Cardiac septum (tissue), 1 donor: ENCODE measurements around the gene DPEP2NB. TPM values are rescaled to one million over a fixed set of nuclear protein-coding genes. Genes with fewer than 3 reads are reported as not detected.
A peak's percentile ranks its signal among the peaks of the same experiment; 100 is the strongest.
"Not testable (repeated sequence)": the region's sequence is repeated elsewhere in the genome, so short reads cannot be mapped to it uniquely, and the experiment has no call there.

Source experiments
- DNase-seq: peaks from one replicate; pipeline ENCODE4 v3.0.0-alpha.2; 2020; ENCODE audit warnings: low spot score
- intact Hi-C: fragments of 100-400 bp; cut with DNase I; formaldehyde crosslinking; loops from one replicate; pipeline ENCODE4 v1.14.0; 2022
- long read RNA-seq: library from polyadenylated mRNA; unstranded; transcript quantifications from one replicate; pipeline ENCODE4 v2.0.0, GENCODE V29; 2021
- total RNA-seq: library from RNA; stranded (reverse); fragmentation: NEBNext Ultra II Directional; extraction: Animal tissue kit (Norgen Biotek cat#: 25700); gene quantifications from one replicate; pipeline ENCODE4 v1.2.1, GENCODE V29; 2021
- donor health status: DM: no; HTN: no; CAD: no.

The DPEP2NB gene
- total RNA-seq, result not detected
- long read RNA-seq, result 0 reads

GRCh38 chr16:68015681-68016080, at the start of gene DPEP2NB:
Gene DPEP2NB (minus strand): TSS chr16:68015911. CDS start chr16:68015770, 141 bp downstream.
- DNase-seq, result no peak
- intact Hi-C loops, result no loop called here

- intact Hi-C loops, result no loop called here
- peak; percentile 90 for DNase-seq
Observed at GRCh38 chr16:68064791-68065365, 49.2 kb upstream of the DPEP2NB start.

GRCh38 chr16:68062910-68063393, 47.2 kb upstream of the DPEP2NB start:
- intact Hi-C loops, result no loop called here
- no peak for DNase-seq

GRCh38 chr16:68061396-68061795, 45.7 kb upstream of the DPEP2NB start:
- DNase-seq, result no peak
- intact Hi-C loops, result no loop called here

GRCh38 chr16:68059804-68060203, 44.1 kb upstream of the DPEP2NB start:
- intact Hi-C loops, result no loop called here
- no peak for DNase-seq

GRCh38 chr16:68055395-68055794, 39.7 kb upstream of the DPEP2NB start:
- intact Hi-C loops, result no loop called here
- DNase-seq, result no peak

GRCh38 chr16:68049449-68049848, 33.7 kb upstream of the DPEP2NB start:
- no peak for DNase-seq
- intact Hi-C loops, result no loop called here

- intact Hi-C loops, result no loop called here
Observed at GRCh38 chr16:68047987-68048386, 32.3 kb upstream of the DPEP2NB start.

GRCh38 chr16:68046106-68046505, 30.4 kb upstream of the DPEP2NB start:
- no peak for DNase-seq
- intact Hi-C loops, result no loop called here

More at GRCh38 chr16:68047987-68048386, 32.3 kb upstream of the DPEP2NB start:
- DNase-seq, result no peak

- no peak for DNase-seq
- intact Hi-C loops, result loop anchor here (2.0 to 5.0 kb wide), 3 partner anchors 49 to 369 kb away; no protein-coding TSS in a partner anchor
Observed at GRCh38 chr16:68041783-68042182, 26.1 kb upstream of the DPEP2NB start.

GRCh38 chr16:68040506-68041288, 25.0 kb upstream of the DPEP2NB start:
- intact Hi-C loops, result loop anchor here (2.0 to 5.0 kb wide), 3 partner anchors 48 to 368 kb away; no protein-coding TSS in a partner anchor

GRCh38 chr16:68037841-68038597, 22.3 kb upstream of the DPEP2NB start:
- DNase-seq, result no peak
- intact Hi-C loops, result loop anchor here (5.0 kb wide), 1 partner anchor 106 kb away; the partner anchor contains the start of gene CTRL

More at GRCh38 chr16:68040506-68041288, 25.0 kb upstream of the DPEP2NB start:
- DNase-seq, result peak; percentile 93

GRCh38 chr16:68035227-68035626, 19.5 kb upstream of the DPEP2NB start:
- intact Hi-C loops, result loop anchor here (5.0 kb wide), 1 partner anchor 103 kb away; the partner anchor contains the start of gene CTRL
- DNase-seq, result no peak

- intact Hi-C loops, result no loop called here
- no peak for DNase-seq
Observed at GRCh38 chr16:68033101-68033500, 17.4 kb upstream of the DPEP2NB start.

- DNase-seq, result no peak
- intact Hi-C loops, result no loop called here
Observed at GRCh38 chr16:68031951-68032350, 16.2 kb upstream of the DPEP2NB start.

- DNase-seq, intact Hi-C loops: not testable (repeated sequence)
Observed at GRCh38 chr16:68030108-68030507, 14.4 kb upstream of the DPEP2NB start.

- DNase-seq, result no peak
- intact Hi-C loops, result no loop called here
Observed at GRCh38 chr16:68028996-68029395, 13.3 kb upstream of the DPEP2NB start.

- peak; percentile 96 for DNase-seq
- intact Hi-C loops, result loop anchor here (5.0 kb wide), 1 partner anchor 131 kb away; the partner anchor contains the start of gene PSKH1
Observed at GRCh38 chr16:68022728-68023537, 7.2 kb upstream of the DPEP2NB start, which contains the start of the genes DDX28 and DUS2. Gene DDX28 (minus strand): TSS chr16:68023232. CDS start chr16:68023202, 30 bp downstream. Gene DUS2 (plus strand): TSS chr16:68023284. CDS start chr16:68038024, 14,740 bp downstream.

GRCh38 chr16:68022278-68022727, 6.6 kb upstream of the DPEP2NB start:
- DNase-seq, result no peak
- intact Hi-C loops, result loop anchor here (5.0 kb wide), 1 partner anchor 130 kb away; the partner anchor contains the start of gene PSKH1
